Thymus (tissue), 11 donors: Measurements from ENCODE around the gene SHC3. TPM values are rescaled to one million over a fixed set of nuclear protein-coding genes. Genes with fewer than 3 reads are reported as not detected.
"Not testable (repeated sequence)": the region's sequence is repeated elsewhere in the genome, so short reads cannot be mapped to it uniquely, and the experiment has no call there.

ENCODE experiments used
- DNase-seq, 9 donors: peaks; one replicate each; pipeline ENCODE4 v3.0.0-alpha.2; 2013; ENCODE audit warnings: low spot score in 9 of 9, low read depth in 6 of 9, missing footprints in 1 of 9
- H3K27ac ChIP-seq, 2 donors: one replicate each; pipeline ENCODE4 v1.5.1; 2013; ENCODE audit warnings: control low read depth in 1 of 2, low read depth in 1 of 2, low read length in 1 of 2, mild to moderate bottlenecking in 1 of 2, moderate library complexity in 1 of 2
- H3K27me3 ChIP-seq, 2 donors: one replicate each; pipeline ENCODE4 v1.5.1; 2013; ENCODE audit warnings: low read length in 1 of 2; ENCODE audit not compliant: control insufficient read depth in 2 of 2, insufficient read depth in 1 of 2
- H3K36me3 ChIP-seq, 2 donors: one replicate each; pipeline ENCODE4 v1.5.1; 2013; ENCODE audit warnings: low read length in 1 of 2, mild to moderate bottlenecking in 1 of 2, moderate library complexity in 1 of 2; ENCODE audit not compliant: control insufficient read depth in 2 of 2, insufficient read depth in 2 of 2
- H3K4me1 ChIP-seq, 2 donors: one replicate each; pipeline ENCODE4 v1.5.1; 2013; ENCODE audit warnings: low read length in 2 of 2; ENCODE audit not compliant: control insufficient read depth in 2 of 2, insufficient read depth in 2 of 2
- H3K4me3 ChIP-seq, 2 donors: one replicate each; pipeline ENCODE4 v1.5.1; 2013; ENCODE audit warnings: low read length in 2 of 2, control low read depth in 1 of 2, mild to moderate bottlenecking in 1 of 2
- H3K9me3 ChIP-seq, 2 donors: one replicate each; pipeline ENCODE4 v1.5.1; 2013; ENCODE audit warnings: low read length in 1 of 2, mild to moderate bottlenecking in 1 of 2; ENCODE audit not compliant: control insufficient read depth in 2 of 2, insufficient read depth in 1 of 2
- WGBS: extraction: QIAGEN DNeasy Blood & Tissue Kit; methylation state at CpG from one replicate; pipeline ENCODE4 v1.1.7; 2013; 5-methylcytosine and 5-hydroxymethylcytosine counted together
- polyA plus RNA-seq: library from polyadenylated mRNA; stranded (reverse); fragments of 200-250 nt; gene quantifications from one replicate; pipeline ENCODE4 v1.2.3, GENCODE V29; 2013
- total RNA-seq: library from RNA; stranded (reverse); fragments of 120-200 nt; gene quantifications from one replicate; pipeline ENCODE4 v1.2.4, GENCODE V29; 2013
- donor health status: healthy.

Gene SHC3
- total and polyA plus RNA-seq, 2 donors, result 0.05 to 0.16 TPM

DNA sequence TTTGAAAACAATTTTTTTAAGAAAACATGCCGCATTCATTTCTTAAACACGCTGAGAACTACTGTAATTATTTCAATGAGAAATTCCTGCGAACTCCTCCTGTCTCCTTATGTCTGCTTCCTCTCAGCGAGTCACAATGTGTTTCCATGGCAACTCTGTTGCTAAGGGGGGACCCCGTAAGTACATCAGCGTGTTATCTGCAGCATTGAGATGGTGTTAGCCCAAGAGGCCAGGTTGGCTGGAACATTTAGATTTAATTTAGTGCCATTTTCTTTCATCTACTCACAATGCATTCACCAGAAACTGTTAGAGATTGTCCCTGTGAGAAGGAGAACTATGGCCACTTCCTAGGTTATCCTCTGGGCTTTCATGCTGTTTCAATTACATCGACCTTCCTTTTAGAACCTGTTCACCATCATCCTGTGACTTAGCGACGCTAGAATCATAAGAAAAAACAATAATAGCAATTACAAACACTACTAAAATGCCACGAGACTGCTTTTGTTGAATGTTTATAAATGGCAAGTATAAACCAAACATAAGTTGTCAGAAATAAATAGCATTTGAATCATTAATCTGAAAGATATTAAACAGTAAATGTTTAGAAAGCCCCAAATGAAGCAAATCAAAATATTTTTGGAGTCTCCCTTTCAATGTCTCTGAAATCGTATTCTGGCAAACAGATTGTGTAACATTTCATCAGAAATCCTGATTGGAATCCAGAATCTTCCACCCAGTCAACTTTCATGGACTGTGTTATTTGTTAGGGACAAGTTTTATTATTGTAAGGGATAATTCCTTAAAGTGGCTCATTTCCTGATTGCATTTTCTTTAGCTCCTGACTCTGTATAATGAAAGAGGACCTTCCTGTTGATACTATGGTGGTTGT is 39.7 kb upstream of the SHC3 start:
- DNase-seq, result no peak
- Histone ChIP-seq H3K4me1 (no peaks in the 10 kb centered on the region), H3K36me3 (no peaks in the 10 kb centered on the region), H3K4me3 (no peak overlapping the region), H3K27ac (no peak overlapping the region), H3K9me3 (no peaks in the 10 kb centered on the region), H3K27me3 (peaks cover 2 to 6% of the 10 kb centered on the region in 2 donors)
- WGBS, result 68% methylated on average over 11 of the region's 11 CpGs

DNA sequence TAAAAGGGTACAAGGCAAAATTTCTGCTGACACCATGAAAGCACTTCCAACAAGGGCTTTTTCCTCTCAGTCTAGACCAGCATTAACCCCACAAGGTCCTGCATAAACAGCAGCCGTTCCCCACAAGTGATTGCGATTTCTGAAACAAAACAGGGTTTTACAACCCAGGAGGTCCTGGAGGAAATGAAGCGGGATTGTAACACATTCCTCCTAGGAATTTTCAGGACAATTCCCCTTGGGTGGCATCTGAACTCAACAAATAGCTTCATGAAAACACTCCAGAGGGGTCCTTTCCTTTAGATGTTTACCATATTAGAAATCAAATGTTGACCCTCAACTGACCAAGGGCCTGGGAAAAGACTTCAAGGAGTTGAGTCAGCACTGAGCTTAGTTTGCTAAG is 36.7 kb upstream of the SHC3 start:
- DNase-seq, result no peak
- Histone ChIP-seq H3K9me3 (no peaks in the 10 kb centered on the region), H3K4me1 (no peaks in the 10 kb centered on the region), H3K27me3 (peaks cover 2 to 4% of the 10 kb centered on the region in 2 donors), H3K27ac (no peak overlapping the region), H3K4me3 (no peak overlapping the region), H3K36me3 (no peaks in the 10 kb centered on the region)
- 79% methylated on average over 3 of the region's 3 CpGs for WGBS

- no peaks in the 10 kb centered on the region for H3K36me3 ChIP-seq
- no peaks in the 10 kb centered on the region for H3K9me3 ChIP-seq
- H3K27me3 ChIP-seq, result peaks cover 2 to 4% of the 10 kb centered on the region in 2 donors
- no peak overlapping the region for H3K4me3 ChIP-seq
- no peak for DNase-seq
- H3K4me1 ChIP-seq, result no peaks in the 10 kb centered on the region
- H3K27ac ChIP-seq, result no peak overlapping the region
- WGBS, result 97% methylated on average over 3 of the region's 3 CpGs
These were observed 34.8 kb upstream of the SHC3 start for GRCh38 chr9:89213396-89213880.

DNA sequence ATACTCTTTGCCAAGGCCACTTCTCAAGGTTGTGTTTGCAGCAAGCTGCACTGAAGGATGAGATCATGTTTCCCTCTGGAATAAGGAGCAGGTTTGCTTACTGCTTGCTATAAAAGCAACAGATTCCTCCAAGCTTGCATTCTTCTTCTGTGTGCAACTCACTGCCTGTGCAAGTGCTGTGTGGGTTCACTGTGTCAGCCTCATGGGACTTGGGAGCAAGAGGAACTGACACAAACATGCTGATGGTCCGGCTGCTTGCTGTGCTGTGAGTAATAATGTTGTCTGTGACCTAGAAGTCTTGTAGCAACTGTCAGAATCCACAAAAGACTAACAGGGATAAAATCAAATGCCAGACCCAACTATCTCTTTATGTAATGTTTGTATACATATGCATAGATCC is 33.6 kb upstream of the SHC3 start:
- Histone ChIP-seq H3K9me3 (no peaks in the 10 kb centered on the region), H3K4me1 (no peaks in the 10 kb centered on the region), H3K4me3 (no peak overlapping the region), H3K36me3 (no peaks in the 10 kb centered on the region), H3K27ac (no peak overlapping the region), H3K27me3 (peaks cover 2 to 4% of the 10 kb centered on the region in 2 donors)
- DNase-seq, result no peak
- 89% methylated on average over 1 of the region's 1 CpG for WGBS

GRCh38 chr9:89209311-89209710 is 30.7 kb upstream of the SHC3 start:
- not testable (repeated sequence) for DNase-seq, H3K4me3 ChIP-seq, H3K4me1 ChIP-seq, H3K9me3 ChIP-seq, H3K27ac ChIP-seq, H3K27me3 ChIP-seq, H3K36me3 ChIP-seq
- 97% methylated on average over 21 of the region's 21 CpGs for WGBS

DNA sequence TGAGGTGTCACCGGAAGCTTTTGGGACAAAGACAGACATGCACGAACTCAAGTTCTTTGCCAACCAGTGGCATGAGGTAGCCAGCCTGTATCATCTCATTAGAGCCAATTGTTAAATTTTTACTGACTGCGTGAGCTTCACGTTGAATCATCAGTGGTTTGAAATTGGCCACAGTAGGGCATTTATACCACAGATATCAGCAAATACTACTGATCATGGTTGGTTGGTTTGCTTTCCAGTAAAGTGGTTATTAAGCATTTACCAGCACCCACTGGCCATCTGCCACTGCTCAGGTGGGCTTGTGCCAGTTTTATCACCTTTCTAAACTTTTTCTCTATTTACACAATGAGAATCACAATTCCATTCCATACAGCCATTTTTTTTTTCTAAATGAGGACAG is 28.4 kb upstream of the SHC3 start:
- H3K36me3 ChIP-seq, result no peaks in the 10 kb centered on the region
- H3K27me3 ChIP-seq, result no peaks in the 10 kb centered on the region
- no peak for DNase-seq
- no peak overlapping the region for H3K27ac ChIP-seq
- H3K4me3 ChIP-seq, result no peak overlapping the region
- WGBS, result 94% methylated on average over 4 of the region's 4 CpGs
- no peaks in the 10 kb centered on the region for H3K4me1 ChIP-seq
- no peaks in the 10 kb centered on the region for H3K9me3 ChIP-seq

DNA sequence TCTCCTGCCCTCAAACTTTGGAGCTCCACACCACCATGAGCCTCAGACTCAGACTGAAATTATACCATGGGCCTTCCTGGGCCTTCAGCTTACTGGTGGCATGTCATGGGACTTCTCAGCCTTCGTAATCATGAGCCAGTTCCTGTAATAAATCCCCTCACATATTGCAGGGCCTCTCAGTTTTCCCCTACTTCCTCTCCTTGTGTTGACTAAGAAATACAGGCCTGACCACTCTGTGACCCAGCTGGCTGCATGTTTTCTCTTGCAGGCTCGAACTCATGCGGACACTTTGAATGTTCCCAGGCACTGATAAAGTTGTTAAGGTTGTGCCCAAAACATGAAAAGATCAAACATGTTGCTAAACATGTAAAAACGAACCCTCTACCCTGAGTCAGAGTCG is 26.2 kb upstream of the SHC3 start:
- WGBS, result 88% methylated on average over 5 of the region's 5 CpGs

GRCh38 chr9:89195131-89195797 is 16.6 kb upstream of the SHC3 start:
- Histone ChIP-seq H3K9me3 (no peaks in the 10 kb centered on the region), H3K27me3 (peaks cover 0 to 5% of the 10 kb centered on the region in 2 donors), H3K4me1 (no peaks in the 10 kb centered on the region), H3K4me3 (no peak overlapping the region), H3K36me3 (no peaks in the 10 kb centered on the region), H3K27ac (no peak overlapping the region)
- 90% methylated on average over 5 of the region's 5 CpGs for WGBS
- DNase-seq, result no peak

More for the DNA sequence above, 26.2 kb upstream of the SHC3 start:
- Histone ChIP-seq H3K36me3 (no peaks in the 10 kb centered on the region), H3K4me3 (no peak overlapping the region), H3K27ac (no peak overlapping the region), H3K4me1 (no peaks in the 10 kb centered on the region), H3K27me3 (no peaks in the 10 kb centered on the region), H3K9me3 (no peaks in the 10 kb centered on the region)
- no peak for DNase-seq

DNA sequence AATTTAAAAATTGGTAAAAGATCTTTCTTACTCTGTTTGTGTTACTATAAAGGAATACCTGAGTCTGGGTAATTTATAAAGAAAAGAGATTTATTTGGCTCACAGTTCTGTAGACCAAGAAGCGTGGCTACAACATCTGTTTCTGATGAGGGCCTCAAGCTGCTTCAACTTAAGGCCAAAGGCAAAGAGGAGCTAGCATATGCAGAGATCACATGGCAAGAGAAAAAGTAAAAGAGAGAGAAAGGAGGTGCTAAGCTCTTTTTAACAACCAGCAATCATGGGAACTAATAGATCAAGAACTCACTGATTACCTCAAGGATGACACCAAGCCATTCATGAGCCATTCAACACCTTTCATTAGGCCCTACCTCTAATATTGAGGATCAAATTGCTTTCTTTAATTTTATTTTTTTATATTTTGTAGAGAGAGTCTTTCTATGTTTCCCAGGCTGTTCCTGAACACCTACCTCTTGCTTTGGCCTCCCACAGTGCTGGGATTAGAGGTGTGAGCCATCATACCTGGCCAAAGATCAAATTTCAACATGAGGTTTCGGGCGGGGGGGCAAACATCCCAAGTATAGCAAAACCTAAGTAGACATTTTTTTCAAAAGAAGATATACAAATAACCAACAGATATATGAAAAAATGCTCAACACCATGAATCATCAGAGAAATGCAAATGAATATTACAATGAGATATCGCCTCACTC is 16.0 kb upstream of the SHC3 start:
- H3K9me3 ChIP-seq, result no peaks in the 10 kb centered on the region
- WGBS, result 96% methylated on average over 4 of the region's 4 CpGs
- no peak overlapping the region for H3K27ac ChIP-seq
- no peak overlapping the region for H3K4me3 ChIP-seq
- no peaks in the 10 kb centered on the region for H3K4me1 ChIP-seq
- DNase-seq, result no peak
- H3K36me3 ChIP-seq, result no peaks in the 10 kb centered on the region
- peaks cover 0 to 5% of the 10 kb centered on the region in 2 donors for H3K27me3 ChIP-seq
